ENCODE data around the gene SOWAHA. TPM values are rescaled to one million over a fixed set of nuclear protein-coding genes. Genes with fewer than 3 reads are reported as not detected.

The SOWAHA gene
- total and polyA plus RNA-seq, 2 of the 4 experiments (the other 2 are of a cell fraction): 0.03 TPM; not detected in 1

DNA sequence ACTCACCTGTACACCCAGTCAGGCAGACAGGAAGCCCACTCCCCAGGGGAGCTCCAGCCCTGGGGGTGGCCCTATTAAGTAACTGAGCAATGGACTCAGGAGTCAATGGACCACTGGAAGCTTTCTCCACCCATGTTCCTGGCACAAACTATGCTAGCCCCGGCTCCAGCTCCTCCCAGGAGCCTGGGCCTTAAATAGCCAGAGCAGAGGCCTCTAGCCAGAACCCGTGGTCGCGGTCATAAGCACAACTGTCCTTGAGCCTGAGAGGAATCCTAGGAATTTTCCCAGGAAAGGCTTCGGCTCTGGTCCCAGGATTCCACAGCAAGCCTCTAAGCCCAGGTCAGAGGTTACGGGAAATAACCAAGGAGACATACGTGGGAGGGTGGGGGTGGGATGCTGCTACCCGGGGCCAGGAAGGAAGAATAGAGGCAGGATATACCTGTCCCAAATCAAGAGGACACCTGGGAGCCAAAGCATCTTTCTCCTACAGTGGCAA, 41.6 kb upstream of the SOWAHA start:
- ChIA-PET CTCF (interaction anchor here (0.6 kb wide), 1 partner anchor 87 kb away, joined by 3 read pairs; no protein-coding TSS in a partner anchor), POLR2A (ENCODE audit: unreplicated experiment) (no interaction called here)
- no peak overlapping the region for H3K56ac ChIP-seq (ENCODE audit: extremely low read depth, insufficient read depth, low read length)
- H3K9me3 ChIP-seq (ENCODE audit: control insufficient read depth, insufficient read depth, low read length): no peaks in the 10 kb centered on the region
- ATAC-seq (ENCODE audit: low read depth) (no peak), DNase-seq (peak; percentile 67)
- no TSS peak for BruUV-seq (replicated peaks)
- peaks cover 53 to 91% of the 10 kb centered on the region in 2 experiments for H3K79me1 ChIP-seq (ENCODE audit: low read depth in 1 of 2, low read length in 2 of 2)
- WGBS, 2 experiments (ENCODE audit: extremely low coverage in 2 of 2, insufficient read length in 1 of 2): 69% methylated on average over 5 of the region's 8 CpGs; no CpG with 5 or more reads in 1 of the 2 experiments
- no peak overlapping the region for H2AK9ac ChIP-seq (replicated peaks; ENCODE audit: low read depth, low read length, poor library complexity)
- no peak overlapping the region; the same call in 1 of the 2 replicates for H3K4ac ChIP-seq (ENCODE audit: low read depth, low read length)
- H4K8ac ChIP-seq (ENCODE audit: low read depth in 2 of 2, low read length in 2 of 2): no peak overlapping the region
- H3K9me1 ChIP-seq (ENCODE audit: insufficient read depth, low read length): peaks cover 62% of the 10 kb centered on the region
- no peak overlapping the region for H3K4me3 ChIP-seq (ENCODE audit: insufficient read depth, low read depth, low read length)
- no peaks in the 10 kb centered on the region for H3K27me3 ChIP-seq (ENCODE audit: control insufficient read depth, insufficient read depth, low read length)
- dilution Hi-C loops (cut with HindIII; ENCODE audit: low sequenced_read_pairs, unreplicated experiment) (no loop called here), intact Hi-C loops (cut with micrococcal nuclease) (no loop called here), in situ Hi-C loops (cut with MboI; ENCODE audit: low sequenced_read_pairs) (no loop called here)
- H3K4me1 ChIP-seq (ENCODE audit: control insufficient read depth, insufficient read depth, low read length): peaks cover 31% of the 10 kb centered on the region
- H2AK5ac ChIP-seq (ENCODE audit: low read depth, low read length): no peak overlapping the region
- H3K14ac ChIP-seq (replicated peaks; ENCODE audit: low read depth, low read length): no peak overlapping the region
- peaks cover 70% of the 10 kb centered on the region for H4K20me1 ChIP-seq (ENCODE audit: insufficient read depth, low read length)
- H2BK15ac ChIP-seq (ENCODE audit: low read depth, low read length): no peak overlapping the region
- no peak overlapping the region for H4K91ac ChIP-seq (ENCODE audit: insufficient read depth, low read depth, low read length)
- H2BK120ac ChIP-seq (ENCODE audit: low read depth, low read length): no peak overlapping the region; the same call in 1 of the 2 replicates
- no peak overlapping the region for H2BK20ac ChIP-seq (ENCODE audit: low read depth, low read length)
- H3K4me2 ChIP-seq (ENCODE audit: low read depth, low read length): no peak overlapping the region
- no peak overlapping the region for H3K27ac ChIP-seq (ENCODE audit: insufficient read depth, low read length)
- no peak overlapping the region for H2AFZ ChIP-seq (replicated peaks; ENCODE audit: low read length, poor library complexity)
- no peak overlapping the region for H3K18ac ChIP-seq (ENCODE audit: low read depth, low read length)
- TF ChIP-seq BHLHE40 (IDR thresholded peaks at IDR 0.05; ENCODE audit: low read depth, low read length): no peak
- H3K23ac ChIP-seq (ENCODE audit: low read depth, low read length): no peak overlapping the region
- no peak overlapping the region for H4K5ac ChIP-seq (ENCODE audit: low read depth, low read length)
- H3K9ac ChIP-seq (ENCODE audit: low read depth, low read length): no peak overlapping the region
- no peaks in the 10 kb centered on the region for H3K36me3 ChIP-seq (ENCODE audit: control insufficient read depth, insufficient read depth, low read length)
- H2BK5ac ChIP-seq (ENCODE audit: low read depth, low read length, poor library complexity, severe bottlenecking): no peak overlapping the region
